Measurements from ENCODE around the gene ANKS1B. TPM values are rescaled to one million over a fixed set of nuclear protein-coding genes. Genes with fewer than 3 reads are reported as not detected.

ANKS1B gene
- total RNA-seq, 1 experiment from 2014 or later, result 0.54 TPM

- no TSS peak for BruUV-seq (replicated peaks)
- Histone ChIP-seq H3K79me2 (ENCODE audit: insufficient read depth, low read length) (no peaks in the 10 kb centered on the region), H3K36me3 (ENCODE audit: control insufficient read depth in 1 of 2, insufficient read depth in 2 of 2, low read length in 2 of 2) (no peaks in the 10 kb centered on the region), H2AFZ (ENCODE audit: low read depth, low read length, poor library complexity, severe bottlenecking) (no peak overlapping the region), H3K27ac (ENCODE audit: low read depth, low read length) (no peak overlapping the region), H3K9me3 (ENCODE audit: control insufficient read depth in 1 of 2, insufficient read depth in 1 of 2, low read depth in 1 of 2, low read length in 2 of 2) (peaks cover 0 to 3% of the 10 kb centered on the region in 2 experiments; a peak in 3 of 4 replicates), H3K4me3 (replicated peaks in 1 of 2; ENCODE audit: low read depth in 1 of 2, low read length in 2 of 2) (no peak overlapping the region), H3K4me2 (ENCODE audit: low read length) (no peak overlapping the region), H3K4me1 (ENCODE audit: control insufficient read depth in 1 of 2, insufficient read depth in 2 of 2, low read length in 2 of 2) (no peaks in the 10 kb centered on the region), H3K27me3 (ENCODE audit: insufficient read depth, low read length) (peaks cover under 1% of the 10 kb centered on the region; the same call in 1 of the 2 replicates), H4K20me1 (ENCODE audit: insufficient read depth) (no peaks in the 10 kb centered on the region), H3K9ac (ENCODE audit: low read length) (no peak overlapping the region), H3K9me2 (ENCODE audit: insufficient read depth) (no peaks in the 10 kb centered on the region)
- peak; percentile 51 for DNase-seq (ENCODE audit: low read depth, low spot score)
- TF ChIP-seq TCF7L2 (IDR thresholded peaks at IDR 0.05; ENCODE audit: borderline replicate concordance, extremely low read depth, insufficient read depth, insufficient read length), result no peak
- peak; percentile 68 to 90 (median 89); a peak in 5 of 6 replicates for TF ChIP-seq CTCF (IDR thresholded peaks at IDR 0.05 in 2 of 3, conservative IDR thresholded peaks at IDR 0.05 in 1 of 3; ENCODE audit: borderline replicate concordance in 1 of 3, insufficient read depth in 1 of 3, low read depth in 2 of 3, low read length in 2 of 3)
- no peak for TF ChIP-seq ELF1 (IDR thresholded peaks at IDR 0.05; ENCODE audit: borderline replicate concordance, low read depth)
- TF ChIP-seq EGR1 (IDR thresholded peaks at IDR 0.05; ENCODE audit: low read depth), result no peak
- no peak for TF ChIP-seq ATF3 (IDR thresholded peaks at IDR 0.05)
- TF ChIP-seq POLR2A (IDR thresholded peaks at IDR 0.05; ENCODE audit: borderline replicate concordance, extremely low read depth, insufficient read depth, insufficient read length), result no peak
- no peak for TF ChIP-seq SIN3A (IDR thresholded peaks at IDR 0.05; ENCODE audit: low read depth)
- no peak for TF ChIP-seq YY1 (IDR thresholded peaks at IDR 0.05; ENCODE audit: extremely low read depth, insufficient replicate concordance, low read depth, low read length)
- TF ChIP-seq SP1 (IDR thresholded peaks at IDR 0.05; ENCODE audit: low read depth), result no peak
- peak; percentile 85 for TF ChIP-seq RAD21 (IDR thresholded peaks at IDR 0.05; ENCODE audit: low read depth)
- TF ChIP-seq ZBTB33 (IDR thresholded peaks at IDR 0.05; ENCODE audit: extremely low read depth, insufficient replicate concordance, low read length), result no peak
- TF ChIP-seq CEBPB (IDR thresholded peaks at IDR 0.05; ENCODE audit: low read depth), result no peak
- no peak for TF ChIP-seq ZNF274 (IDR thresholded peaks at IDR 0.05; ENCODE audit: low read depth, low read length)
- intact Hi-C loops (cut with micrococcal nuclease), result loop anchor here (1.0 to 5.0 kb wide), 4 partner anchors 344 to 725 kb away; no protein-coding TSS in a partner anchor
- POLR2A ChIA-PET, result no interaction called here
- RAD21 ChIA-PET (ENCODE audit: low non-redundant PET in 1 of 2, low total read pairs in 2 of 2, uncharacterized antibody in 2 of 2, unreplicated experiment in 2 of 2), result interaction anchor here (0.6 to 1.0 kb wide), 2 partner anchors 616 to 617 kb away, joined by 5 read pairs; no protein-coding TSS in a partner anchor
- CTCF ChIA-PET, result interaction anchor here (0.6 to 4.3 kb wide), 10 partner anchors 12 to 1512 kb away, joined by 3 to 40 read pairs (median 7); no protein-coding TSS in a partner anchor
- peak; percentile 74; the same call in 1 of the 2 replicates for ATAC-seq
Observed at GRCh38 chr12:99043319-99043914, 941.3 kb downstream of the ANKS1B start.

All from HCT116 (cell line).